GM19099 (cell line): ENCODE results near the gene SLCO3A1.

Experiments used
- POLR2A ChIP-seq: IDR thresholded peaks from 3 replicates; pipeline ENCODE4 v1.6.1; 2011; ENCODE audit warnings: low read depth; ENCODE audit not compliant: insufficient read length; ENCODE audit errors: extremely low read depth

Gene SLCO3A1

GRCh38 chr15:92142242-92143232, 289.0 kb downstream of the SLCO3A1 start:
- TF ChIP-seq POLR2A = no peak

DNA sequence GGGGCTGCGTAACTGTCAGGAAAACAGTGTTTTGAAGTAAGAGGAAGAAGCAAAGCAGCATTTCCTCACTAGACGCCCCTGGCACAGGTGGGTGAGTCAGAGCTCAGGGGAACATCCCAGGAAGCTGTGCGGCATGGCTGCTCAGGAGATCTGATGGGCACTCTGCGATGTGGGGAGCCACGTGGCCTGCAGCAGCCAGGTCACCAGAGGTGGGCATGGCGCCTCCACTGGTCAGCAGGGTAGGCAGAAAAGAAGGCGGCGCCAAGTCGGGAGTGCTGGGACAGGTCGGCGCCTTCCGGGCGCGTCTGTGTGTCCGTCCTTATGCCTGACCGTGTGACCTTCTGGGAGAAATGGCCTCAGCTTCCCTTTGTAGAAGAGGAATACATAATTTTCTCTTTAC, 290.3 kb downstream of the SLCO3A1 start:
- TF ChIP-seq POLR2A = no peak

GRCh38 chr15:92146511-92147150, 293.1 kb downstream of the SLCO3A1 start:
- no peak for TF ChIP-seq POLR2A

GRCh38 chr15:92149029-92149428, 295.5 kb downstream of the SLCO3A1 start:
- TF ChIP-seq POLR2A = no peak

GRCh38 chr15:92149465-92149864, 296.0 kb downstream of the SLCO3A1 start:
- no peak for TF ChIP-seq POLR2A

GRCh38 chr15:92151168-92151567, 297.7 kb downstream of the SLCO3A1 start:
- TF ChIP-seq POLR2A = no peak

DNA sequence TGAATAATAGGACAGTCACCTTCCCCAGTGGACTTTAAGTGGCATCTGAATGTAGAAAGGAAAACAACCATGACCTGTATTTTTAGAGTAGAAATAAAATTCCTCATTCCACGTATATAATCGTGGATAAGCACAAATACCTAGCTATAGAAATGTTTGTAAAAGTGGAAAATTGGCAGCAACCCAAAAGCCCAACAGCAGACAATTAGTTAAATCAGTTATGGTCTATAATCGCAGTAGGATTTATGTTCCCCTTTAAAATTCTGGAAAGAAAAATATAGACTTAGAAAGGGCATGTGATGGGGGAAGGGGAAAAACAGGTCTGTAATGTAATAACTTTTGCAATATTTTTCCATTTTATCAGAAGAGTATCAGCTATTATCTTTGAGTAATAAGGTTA, 298.2 kb downstream of the SLCO3A1 start:
- no peak for TF ChIP-seq POLR2A

GRCh38 chr15:92152983-92153382, 299.5 kb downstream of the SLCO3A1 start:
- TF ChIP-seq POLR2A = no peak

- TF ChIP-seq POLR2A = no peak
These were observed 300.1 kb downstream of the SLCO3A1 start for GRCh38 chr15:92153620-92154019.

- TF ChIP-seq POLR2A = no peak
These were observed 302.4 kb downstream of the SLCO3A1 start for GRCh38 chr15:92155934-92156333.

- no peak for TF ChIP-seq POLR2A
These were observed 304.3 kb downstream of the SLCO3A1 start for GRCh38 chr15:92157666-92158298.

- no peak for TF ChIP-seq POLR2A
These were observed 304.9 kb downstream of the SLCO3A1 start for GRCh38 chr15:92158426-92158825.

DNA sequence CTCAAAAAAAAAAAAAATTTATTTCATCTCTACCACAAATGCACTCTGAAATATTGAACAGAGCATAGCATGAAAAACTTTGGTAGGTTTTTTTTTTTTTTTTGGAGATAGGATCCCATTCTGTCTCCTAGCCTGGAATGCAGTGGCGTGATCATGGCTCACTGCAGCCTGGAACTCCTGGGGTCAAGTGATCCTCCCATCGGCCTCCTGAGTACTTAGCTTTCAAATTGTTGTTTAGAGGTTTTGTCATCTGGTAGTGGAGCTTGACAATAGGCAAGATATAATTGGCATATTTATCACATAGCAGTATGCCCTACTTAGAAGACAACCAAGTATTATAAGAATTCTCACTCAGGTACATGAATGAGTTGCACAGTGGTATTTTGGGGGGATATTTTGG, 306.0 kb downstream of the SLCO3A1 start:
- no peak for TF ChIP-seq POLR2A

DNA sequence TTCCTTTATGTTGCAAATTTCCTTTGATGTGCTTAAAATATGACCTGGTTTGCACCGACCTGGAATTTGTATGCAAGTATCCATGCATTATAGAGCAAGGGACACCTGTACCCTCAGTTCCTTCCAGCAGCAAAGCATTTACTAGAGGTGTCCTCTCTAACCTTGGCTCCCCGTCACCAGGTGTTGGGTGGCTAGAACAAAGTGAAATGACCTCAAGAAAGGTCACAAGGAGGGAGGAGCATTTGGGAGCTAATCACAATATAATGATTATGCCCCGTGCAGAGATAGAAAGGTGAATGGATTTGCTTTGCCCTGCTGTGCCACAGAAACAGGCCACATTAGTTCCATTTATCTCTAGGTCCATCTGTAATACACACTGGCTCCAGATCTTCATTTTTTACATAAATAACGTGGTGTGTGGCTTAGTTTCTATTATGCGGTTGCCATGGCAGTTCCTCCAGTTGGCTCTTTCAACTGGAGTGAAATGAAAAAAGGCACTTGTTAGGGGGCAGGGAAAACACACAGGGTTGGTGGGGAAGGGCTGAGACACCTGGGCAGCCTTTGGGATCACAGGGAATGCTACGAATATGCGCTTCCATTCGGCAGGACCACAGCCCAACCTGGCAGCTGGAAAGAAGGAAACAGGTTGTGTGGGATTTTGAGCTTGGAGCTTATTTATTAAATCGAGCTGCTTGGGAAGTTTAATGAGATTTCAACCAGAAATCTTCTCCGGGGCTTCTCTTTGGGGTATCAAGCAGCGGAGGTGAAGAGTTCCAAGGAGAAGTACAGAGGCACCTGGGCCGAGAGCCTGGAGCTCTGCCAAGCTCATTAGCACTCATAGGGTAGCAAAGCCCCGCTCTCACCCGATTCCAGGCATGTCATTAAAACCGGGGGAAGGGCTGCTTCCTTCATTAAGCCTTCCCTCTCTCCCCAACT, 306.7 kb downstream of the SLCO3A1 start:
- TF ChIP-seq POLR2A = no peak
